Gastroesophageal sphincter (tissue), 3 donors: ENCODE measurements around the gene STARD4.

ENCODE experiments used
- EP300 ChIP-seq: sonication (generic); formaldehyde crosslinking; IDR thresholded peaks from one replicate; pipeline ENCODE4 v1.6.1; 2017; ENCODE audit warnings: antibody characterized with exemption, mild to moderate bottlenecking
- POLR2A ChIP-seq, 2 donors: fragments of 450-650 bp; IDR thresholded peaks; one replicate each; pipeline ENCODE4 v1.6.1; 2017; ENCODE audit warnings: antibody characterized with exemption in 2 of 2, mild to moderate bottlenecking in 2 of 2, moderate library complexity in 1 of 2
- POLR2AphosphoS5 ChIP-seq: sonication (generic); formaldehyde crosslinking; IDR thresholded peaks from one replicate; pipeline ENCODE4 v1.6.1; 2017; ENCODE audit warnings: antibody characterized with exemption
- TF ChIP-seq, protein P1 (sequence below), 4 experiments: fragments of 200-600 bp in 2 of 4; fragments of 450-650 bp in 2 of 4; sonication (generic) in 1 of 4; IDR thresholded peaks; one replicate each; pipeline ENCODE4 v1.5.1; 2017 to 2019; ENCODE audit warnings: antibody characterized with exemption in 4 of 4, mild to moderate bottlenecking in 2 of 4, moderate library complexity in 2 of 4

DNA sequence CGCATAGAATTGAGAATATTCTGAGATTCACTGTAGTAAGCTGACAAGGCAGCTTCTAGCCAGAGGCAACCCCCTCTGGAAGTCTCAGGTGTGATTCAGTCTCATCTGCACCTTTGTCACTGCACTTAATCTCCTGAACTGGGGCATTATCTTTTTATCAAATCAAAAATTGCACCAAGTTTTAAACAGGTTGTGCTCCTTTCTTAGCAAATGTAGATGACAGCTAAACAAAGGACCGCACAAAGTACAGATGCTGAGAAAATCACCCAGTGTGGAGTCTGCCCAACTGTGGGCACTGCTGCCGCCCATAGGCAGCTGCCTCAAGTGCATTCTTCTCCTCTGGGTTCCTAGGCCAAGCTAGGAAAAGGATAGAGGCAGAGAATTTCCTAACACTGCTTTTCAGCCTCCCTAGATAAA, 51.1 kb downstream of the STARD4 start:
- TF ChIP-seq POLR2A (IDR thresholded peaks at IDR 0.05) (no peak), EP300 (no peak), POLR2AphosphoS5 (no peak)
- TF ChIP-seq, protein P1, sequence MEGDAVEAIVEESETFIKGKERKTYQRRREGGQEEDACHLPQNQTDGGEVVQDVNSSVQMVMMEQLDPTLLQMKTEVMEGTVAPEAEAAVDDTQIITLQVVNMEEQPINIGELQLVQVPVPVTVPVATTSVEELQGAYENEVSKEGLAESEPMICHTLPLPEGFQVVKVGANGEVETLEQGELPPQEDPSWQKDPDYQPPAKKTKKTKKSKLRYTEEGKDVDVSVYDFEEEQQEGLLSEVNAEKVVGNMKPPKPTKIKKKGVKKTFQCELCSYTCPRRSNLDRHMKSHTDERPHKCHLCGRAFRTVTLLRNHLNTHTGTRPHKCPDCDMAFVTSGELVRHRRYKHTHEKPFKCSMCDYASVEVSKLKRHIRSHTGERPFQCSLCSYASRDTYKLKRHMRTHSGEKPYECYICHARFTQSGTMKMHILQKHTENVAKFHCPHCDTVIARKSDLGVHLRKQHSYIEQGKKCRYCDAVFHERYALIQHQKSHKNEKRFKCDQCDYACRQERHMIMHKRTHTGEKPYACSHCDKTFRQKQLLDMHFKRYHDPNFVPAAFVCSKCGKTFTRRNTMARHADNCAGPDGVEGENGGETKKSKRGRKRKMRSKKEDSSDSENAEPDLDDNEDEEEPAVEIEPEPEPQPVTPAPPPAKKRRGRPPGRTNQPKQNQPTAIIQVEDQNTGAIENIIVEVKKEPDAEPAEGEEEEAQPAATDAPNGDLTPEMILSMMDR (IDR thresholded peaks at IDR 0.05): no peak
